Measurements from ENCODE around the gene FXYD6. TPM values are rescaled to one million over a fixed set of nuclear protein-coding genes. Genes with fewer than 3 reads are reported as not detected.

Gene FXYD6
- total RNA-seq, 1 experiment from 2014 or later: 12.2 TPM

- Histone ChIP-seq H3K27ac (ENCODE audit: low read depth, low read length, poor library complexity, severe bottlenecking) (no peak overlapping the region), H3K4me1 (ENCODE audit: insufficient read depth, low read length, poor library complexity, severe bottlenecking) (peaks cover 11% of the 10 kb centered on the region), H3K27me3 (replicated peaks; ENCODE audit: insufficient read depth, low read depth, low read length, poor library complexity) (peaks cover 8% of the 10 kb centered on the region), H3K9me3 (ENCODE audit: low read depth, low read length, poor library complexity, severe bottlenecking) (no peaks in the 10 kb centered on the region), H3K4me3 (ENCODE audit: low read depth, low read length, poor library complexity, severe bottlenecking) (no peak overlapping the region), H3K36me3 (ENCODE audit: insufficient read depth, low read length, poor library complexity, severe bottlenecking) (no peaks in the 10 kb centered on the region)
- ChIA-PET CTCF (no interaction called here), POLR2A (ENCODE audit: low non-redundant PET) (no interaction called here)
- TF ChIP-seq EZH2 (IDR thresholded peaks at IDR 0.05; ENCODE audit: borderline replicate concordance, low read depth, low read length, poor library complexity, severe bottlenecking): no peak
- TF ChIP-seq, protein P1, sequence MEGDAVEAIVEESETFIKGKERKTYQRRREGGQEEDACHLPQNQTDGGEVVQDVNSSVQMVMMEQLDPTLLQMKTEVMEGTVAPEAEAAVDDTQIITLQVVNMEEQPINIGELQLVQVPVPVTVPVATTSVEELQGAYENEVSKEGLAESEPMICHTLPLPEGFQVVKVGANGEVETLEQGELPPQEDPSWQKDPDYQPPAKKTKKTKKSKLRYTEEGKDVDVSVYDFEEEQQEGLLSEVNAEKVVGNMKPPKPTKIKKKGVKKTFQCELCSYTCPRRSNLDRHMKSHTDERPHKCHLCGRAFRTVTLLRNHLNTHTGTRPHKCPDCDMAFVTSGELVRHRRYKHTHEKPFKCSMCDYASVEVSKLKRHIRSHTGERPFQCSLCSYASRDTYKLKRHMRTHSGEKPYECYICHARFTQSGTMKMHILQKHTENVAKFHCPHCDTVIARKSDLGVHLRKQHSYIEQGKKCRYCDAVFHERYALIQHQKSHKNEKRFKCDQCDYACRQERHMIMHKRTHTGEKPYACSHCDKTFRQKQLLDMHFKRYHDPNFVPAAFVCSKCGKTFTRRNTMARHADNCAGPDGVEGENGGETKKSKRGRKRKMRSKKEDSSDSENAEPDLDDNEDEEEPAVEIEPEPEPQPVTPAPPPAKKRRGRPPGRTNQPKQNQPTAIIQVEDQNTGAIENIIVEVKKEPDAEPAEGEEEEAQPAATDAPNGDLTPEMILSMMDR (conservative IDR thresholded peaks at IDR 0.05; ENCODE audit: low read depth, low read length): no peak
- intact Hi-C loops (cut with micrococcal nuclease; ENCODE audit: unreplicated experiment): no loop called here
- no peak for DNase-seq (ENCODE audit: low spot score)
- no TSS peak for BruUV-seq (replicated peaks)
These were observed 2.7 kb downstream of the FXYD6 start for GRCh38 chr11:117873828-117874125.

GRCh38 chr11:117872975-117873827 is 3.3 kb downstream of the FXYD6 start:
- H3K36me3 ChIP-seq (ENCODE audit: insufficient read depth, low read length, poor library complexity, severe bottlenecking): no peaks in the 10 kb centered on the region
- no peak overlapping the region for H3K4me3 ChIP-seq (ENCODE audit: low read depth, low read length, poor library complexity, severe bottlenecking)
- peaks cover 11% of the 10 kb centered on the region for H3K4me1 ChIP-seq (ENCODE audit: insufficient read depth, low read length, poor library complexity, severe bottlenecking)
- DNase-seq (ENCODE audit: low spot score): no peak
- TF ChIP-seq EZH2 (IDR thresholded peaks at IDR 0.05; ENCODE audit: borderline replicate concordance, low read depth, low read length, poor library complexity, severe bottlenecking): no peak
- TF ChIP-seq, protein P1 (conservative IDR thresholded peaks at IDR 0.05; ENCODE audit: low read depth, low read length): no peak
- BruUV-seq (replicated peaks): no TSS peak
- CTCF ChIA-PET: no interaction called here
- H3K27ac ChIP-seq (ENCODE audit: low read depth, low read length, poor library complexity, severe bottlenecking): no peak overlapping the region
- POLR2A ChIA-PET (ENCODE audit: low non-redundant PET): no interaction called here
- H3K9me3 ChIP-seq (ENCODE audit: low read depth, low read length, poor library complexity, severe bottlenecking): no peaks in the 10 kb centered on the region
- peaks cover 4% of the 10 kb centered on the region for H3K27me3 ChIP-seq (replicated peaks; ENCODE audit: insufficient read depth, low read depth, low read length, poor library complexity)
- intact Hi-C loops (cut with micrococcal nuclease; ENCODE audit: unreplicated experiment): no loop called here

GRCh38 chr11:117872420-117872961 is 4.0 kb downstream of the FXYD6 start:
- Histone ChIP-seq H3K9me3 (ENCODE audit: low read depth, low read length, poor library complexity, severe bottlenecking) (no peaks in the 10 kb centered on the region), H3K27me3 (replicated peaks; ENCODE audit: insufficient read depth, low read depth, low read length, poor library complexity) (no peaks in the 10 kb centered on the region), H3K27ac (ENCODE audit: low read depth, low read length, poor library complexity, severe bottlenecking) (no peak overlapping the region), H3K4me1 (ENCODE audit: insufficient read depth, low read length, poor library complexity, severe bottlenecking) (peaks cover 11% of the 10 kb centered on the region), H3K36me3 (ENCODE audit: insufficient read depth, low read length, poor library complexity, severe bottlenecking) (no peaks in the 10 kb centered on the region), H3K4me3 (ENCODE audit: low read depth, low read length, poor library complexity, severe bottlenecking) (no peak overlapping the region)
- TF ChIP-seq, protein P1 (conservative IDR thresholded peaks at IDR 0.05; ENCODE audit: low read depth, low read length): no peak
- no peak for TF ChIP-seq EZH2 (IDR thresholded peaks at IDR 0.05; ENCODE audit: borderline replicate concordance, low read depth, low read length, poor library complexity, severe bottlenecking)
- no TSS peak for BruUV-seq (replicated peaks)
- intact Hi-C loops (cut with micrococcal nuclease; ENCODE audit: unreplicated experiment): no loop called here
- ChIA-PET POLR2A (ENCODE audit: low non-redundant PET) (no interaction called here), CTCF (no interaction called here)
- DNase-seq (ENCODE audit: low spot score): no peak

Measured in A673 (cell line).